MM.1S (cell line): ENCODE measurements around the gene AP5B1.

Experiments
- DNase-seq: peaks from one replicate; pipeline ENCODE4 v3.0.0-alpha.2; 2015
- H2AFZ ChIP-seq: fragments of 300-600 bp; sonication (generic); 2 replicates; pipeline ENCODE4 v1.6.0; 2016; ENCODE audit warnings: antibody characterized with exemption, low read length
- H3F3A ChIP-seq: fragments of 300-600 bp; sonication (generic); 2 replicates; pipeline ENCODE4 v1.6.1; 2016; ENCODE audit warnings: mild to moderate bottlenecking, antibody characterized with exemption, low read length, moderate library complexity, mixed read lengths; ENCODE audit not compliant: insufficient read depth
- H3K27ac ChIP-seq: fragments of 300-600 bp; sonication (generic); 2 replicates; pipeline ENCODE4 v1.5.1; 2016; ENCODE audit warnings: mild to moderate bottlenecking, low read length
- H3K27me3 ChIP-seq: fragments of 300-600 bp; sonication (generic); replicated peaks from 2 replicates; pipeline ENCODE4 v1.6.0; 2016; ENCODE audit warnings: low read length; ENCODE audit not compliant: insufficient read depth
- H3K36me3 ChIP-seq: fragments of 300-600 bp; sonication (generic); replicated peaks from 2 replicates; pipeline ENCODE4 v1.6.1; 2016; ENCODE audit warnings: mild to moderate bottlenecking, low read length, mixed read lengths; ENCODE audit not compliant: insufficient read depth
- H3K4me1 ChIP-seq: fragments of 300-600 bp; sonication (generic); 2 replicates; pipeline ENCODE4 v1.6.1; 2016; ENCODE audit warnings: low read length, mixed read lengths
- H3K4me2 ChIP-seq: fragments of 300-600 bp; sonication (generic); 2 replicates; pipeline ENCODE4 v1.6.0; 2016; ENCODE audit warnings: low read depth, low read length
- H3K4me3 ChIP-seq: fragments of 300-600 bp; sonication (generic); 2 replicates; pipeline ENCODE4 v1.5.1; 2016; ENCODE audit warnings: low read length, mixed read lengths
- H3K79me2 ChIP-seq: fragments of 300-600 bp; sonication (generic); 2 replicates; pipeline ENCODE4 v1.6.1; 2016; ENCODE audit warnings: mixed run types, low read length, mixed read lengths
- H3K9ac ChIP-seq: fragments of 300-600 bp; sonication (generic); 2 replicates; pipeline ENCODE4 v1.6.1; 2016; ENCODE audit warnings: low read length, mixed read lengths
- H3K9me2 ChIP-seq: fragments of 300-600 bp; sonication (generic); replicated peaks from 2 replicates; pipeline ENCODE4 v1.6.1; 2016; ENCODE audit warnings: mild to moderate bottlenecking, low read length, mixed read lengths; ENCODE audit not compliant: insufficient read depth
- H3K9me3 ChIP-seq: fragments of 300-600 bp; sonication (generic); replicated peaks from 2 replicates; pipeline ENCODE4 v1.6.1; 2016; ENCODE audit warnings: mild to moderate bottlenecking, low read length, mixed read lengths; ENCODE audit not compliant: insufficient read depth
- H4K20me1 ChIP-seq: fragments of 300-600 bp; sonication (generic); 2 replicates; pipeline ENCODE4 v1.6.1; 2016; ENCODE audit warnings: mild to moderate bottlenecking, low read length, moderate library complexity, mixed read lengths; ENCODE audit not compliant: insufficient read depth
- EZH2 ChIP-seq: fragments of 300-600 bp; sonication (generic); optimal IDR thresholded peaks from 2 replicates; pipeline ENCODE3; 2017; ENCODE audit warnings: low read depth, mild to moderate bottlenecking, antibody characterized with exemption, low read length, mixed read lengths
- EZH2phosphoT487 ChIP-seq: fragments of 300-600 bp; sonication (generic); IDR thresholded peaks from 2 replicates; pipeline ENCODE4 v1.6.1; 2018; ENCODE audit warnings: antibody characterized with exemption, low read length
- TF ChIP-seq, protein P1 (sequence below): fragments of 300-600 bp; sonication (generic); IDR thresholded peaks from 2 replicates; pipeline ENCODE4 v1.5.1; 2016; ENCODE audit warnings: antibody characterized with exemption, low read length, mixed read lengths

AP5B1 gene

DNA sequence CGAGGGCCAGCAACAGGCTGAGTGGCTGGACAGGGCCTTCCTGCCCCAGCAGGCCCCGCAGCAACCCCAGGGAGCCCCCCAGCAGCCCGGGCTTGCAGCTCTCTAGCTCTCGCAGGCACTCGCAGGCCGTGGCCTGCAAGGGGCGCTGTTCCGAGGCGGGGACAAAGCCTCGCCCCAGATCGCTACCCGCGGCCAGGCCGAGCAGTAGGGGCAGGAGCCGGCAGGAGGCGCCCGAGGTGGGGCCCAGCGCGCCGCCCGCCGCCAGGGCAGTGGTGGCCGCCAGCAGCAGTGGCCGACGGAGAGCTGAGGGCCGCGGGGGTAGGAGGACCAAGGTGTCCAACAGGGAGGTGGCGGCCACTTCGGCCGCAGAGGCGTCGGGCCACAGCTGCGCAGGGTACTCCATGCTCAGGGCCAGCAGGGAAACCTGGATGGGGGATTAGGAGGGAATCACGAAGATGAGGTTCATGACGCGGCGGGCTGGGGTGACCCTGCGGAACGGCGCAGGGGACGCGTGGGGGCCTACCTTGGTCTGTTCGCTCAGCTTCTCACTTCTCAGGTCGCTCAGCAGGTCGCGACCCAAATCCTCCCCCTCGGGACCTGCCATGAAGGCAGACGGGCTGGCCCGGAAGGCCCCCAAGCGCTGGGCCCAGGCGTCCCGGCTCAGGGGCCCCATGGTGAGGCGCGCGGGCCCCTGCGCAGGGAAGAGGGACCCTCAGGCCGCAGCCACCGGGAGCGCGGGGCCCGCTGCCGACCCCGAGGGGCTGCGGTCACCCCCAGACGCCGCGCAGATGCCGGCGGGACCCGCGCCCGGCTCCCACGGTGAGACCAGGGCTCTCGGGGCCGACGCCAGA, 632 bp downstream of the AP5B1 start:
- Histone ChIP-seq H3K4me1 (peaks cover 20% of the 10 kb centered on the region), H3K79me2 (peaks cover 32% of the 10 kb centered on the region), H2AFZ (peak overlapping the region; percentile 66)

GRCh38 chr11:65779669-65779918, 1.2 kb downstream of the AP5B1 start:
- peaks cover 20% of the 10 kb centered on the region for H3K4me1 ChIP-seq
- H2AFZ ChIP-seq = no peak overlapping the region
- H3F3A ChIP-seq = peaks cover 19% of the 10 kb centered on the region
- no peaks in the 10 kb centered on the region for H3K9me3 ChIP-seq
- H3K36me3 ChIP-seq = peaks cover 4% of the 10 kb centered on the region; the same call in 1 of the 2 replicates
- H3K79me2 ChIP-seq = peaks cover 32% of the 10 kb centered on the region
- peak overlapping the region; percentile 91 for H3K4me2 ChIP-seq
- no peak for DNase-seq
- no peak overlapping the region for H3K27ac ChIP-seq
- H3K4me3 ChIP-seq = peak overlapping the region; percentile 84
- no peaks in the 10 kb centered on the region for H3K27me3 ChIP-seq
- H4K20me1 ChIP-seq = no peaks in the 10 kb centered on the region; the same call in 1 of the 2 replicates
- no peaks in the 10 kb centered on the region for H3K9me2 ChIP-seq
- TF ChIP-seq EZH2 (no peak), EZH2phosphoT487 (no peak)
- TF ChIP-seq, protein P1, sequence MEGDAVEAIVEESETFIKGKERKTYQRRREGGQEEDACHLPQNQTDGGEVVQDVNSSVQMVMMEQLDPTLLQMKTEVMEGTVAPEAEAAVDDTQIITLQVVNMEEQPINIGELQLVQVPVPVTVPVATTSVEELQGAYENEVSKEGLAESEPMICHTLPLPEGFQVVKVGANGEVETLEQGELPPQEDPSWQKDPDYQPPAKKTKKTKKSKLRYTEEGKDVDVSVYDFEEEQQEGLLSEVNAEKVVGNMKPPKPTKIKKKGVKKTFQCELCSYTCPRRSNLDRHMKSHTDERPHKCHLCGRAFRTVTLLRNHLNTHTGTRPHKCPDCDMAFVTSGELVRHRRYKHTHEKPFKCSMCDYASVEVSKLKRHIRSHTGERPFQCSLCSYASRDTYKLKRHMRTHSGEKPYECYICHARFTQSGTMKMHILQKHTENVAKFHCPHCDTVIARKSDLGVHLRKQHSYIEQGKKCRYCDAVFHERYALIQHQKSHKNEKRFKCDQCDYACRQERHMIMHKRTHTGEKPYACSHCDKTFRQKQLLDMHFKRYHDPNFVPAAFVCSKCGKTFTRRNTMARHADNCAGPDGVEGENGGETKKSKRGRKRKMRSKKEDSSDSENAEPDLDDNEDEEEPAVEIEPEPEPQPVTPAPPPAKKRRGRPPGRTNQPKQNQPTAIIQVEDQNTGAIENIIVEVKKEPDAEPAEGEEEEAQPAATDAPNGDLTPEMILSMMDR = no peak
- peak overlapping the region; percentile 85; the same call in 1 of the 2 replicates for H3K9ac ChIP-seq

More for the DNA sequence above, 632 bp downstream of the AP5B1 start:
- TF ChIP-seq, protein P1 = peak; percentile 99
- no peak for TF ChIP-seq EZH2phosphoT487
- Histone ChIP-seq H3K9ac (peak overlapping the region; percentile 85), H3K27ac (peak overlapping the region; percentile 53; the same call in 1 of the 2 replicates), H3K9me2 (no peaks in the 10 kb centered on the region), H3F3A (peaks cover 19% of the 10 kb centered on the region), H3K4me3 (peak overlapping the region; percentile 84), H3K36me3 (peaks cover 4% of the 10 kb centered on the region; the same call in 1 of the 2 replicates), H3K9me3 (no peaks in the 10 kb centered on the region), H4K20me1 (no peaks in the 10 kb centered on the region; the same call in 1 of the 2 replicates), H3K27me3 (0 out of 2 replicates have a peak, but pooled peaks cover 2% of the 10 kb centered on the region), H3K4me2 (peak overlapping the region; percentile 91)
- DNase-seq = peak; percentile 83

GRCh38 chr11:65778901-65779668, 1.7 kb downstream of the AP5B1 start:
- no peak for DNase-seq
- Histone ChIP-seq H4K20me1 (no peaks in the 10 kb centered on the region; the same call in 1 of the 2 replicates), H3K4me2 (peak overlapping the region; percentile 91), H3K36me3 (peaks cover 4% of the 10 kb centered on the region; the same call in 1 of the 2 replicates), H3K27ac (no peak overlapping the region), H3K9me2 (no peaks in the 10 kb centered on the region), H3K9ac (peak overlapping the region; percentile 85; the same call in 1 of the 2 replicates), H3K9me3 (no peaks in the 10 kb centered on the region), H3K4me3 (peak overlapping the region; percentile 84), H3K79me2 (peaks cover 32% of the 10 kb centered on the region), H2AFZ (no peak overlapping the region), H3F3A (peaks cover 19% of the 10 kb centered on the region), H3K27me3 (no peaks in the 10 kb centered on the region), H3K4me1 (peaks cover 20% of the 10 kb centered on the region)
- TF ChIP-seq, protein P1 = no peak
- TF ChIP-seq EZH2 (no peak), EZH2phosphoT487 (no peak)
